HG02981 (cell line): ENCODE measurements around the gene ELMO1.

Experiments used
- ATAC-seq: cut with Tn5 transposase; IDR thresholded peaks from one replicate; pipeline ENCODE4 v1.9.1; 2021; ENCODE audit warnings: mild to moderate bottlenecking, moderate library complexity; ENCODE audit not compliant: unreplicated experiment

ELMO1 gene

GRCh38 chr7:37475646-37476045 is 27.0 kb upstream of the ELMO1 start:
- ATAC-seq, result no peak

GRCh38 chr7:37471619-37472018 is 23.0 kb upstream of the ELMO1 start:
- no peak for ATAC-seq

GRCh38 chr7:37467002-37467401 is 18.3 kb upstream of the ELMO1 start:
- no peak for ATAC-seq

GRCh38 chr7:37462138-37462537 is 13.5 kb upstream of the ELMO1 start:
- no peak for ATAC-seq

- no peak for ATAC-seq
These were observed 6.4 kb upstream of the ELMO1 start for GRCh38 chr7:37455081-37455480.

GRCh38 chr7:37452346-37452745 is 3.7 kb upstream of the ELMO1 start:
- ATAC-seq, result no peak

GRCh38 chr7:37450035-37450434 is 1.4 kb upstream of the ELMO1 start:
- no peak for ATAC-seq

- no peak for ATAC-seq
These were observed 957 bp upstream of the ELMO1 start for GRCh38 chr7:37449621-37450020.

GRCh38 chr7:37448011-37448635 is 541 bp downstream of the ELMO1 start:
- peak; percentile 8 for ATAC-seq

GRCh38 chr7:37446371-37446770 is 2.3 kb downstream of the ELMO1 start:
- no peak for ATAC-seq

- ATAC-seq, result no peak
These were observed 2.9 kb downstream of the ELMO1 start for GRCh38 chr7:37445790-37446189.

GRCh38 chr7:37445064-37445723 is 3.5 kb downstream of the ELMO1 start:
- ATAC-seq, result no peak

- no peak for ATAC-seq
These were observed 5.0 kb downstream of the ELMO1 start for GRCh38 chr7:37443627-37444026.

- ATAC-seq, result no peak
These were observed 6.4 kb downstream of the ELMO1 start for GRCh38 chr7:37442268-37442667.

- no peak for ATAC-seq
These were observed 6.8 kb downstream of the ELMO1 start for GRCh38 chr7:37441816-37442215.

- ATAC-seq, result no peak
These were observed 7.3 kb downstream of the ELMO1 start for GRCh38 chr7:37441386-37441760.

GRCh38 chr7:37440738-37441385 is 7.8 kb downstream of the ELMO1 start:
- ATAC-seq, result no peak

- no peak for ATAC-seq
These were observed 9.0 kb downstream of the ELMO1 start for GRCh38 chr7:37439653-37440026.

- ATAC-seq, result no peak
These were observed 9.6 kb downstream of the ELMO1 start for GRCh38 chr7:37438906-37439652.

- no peak for ATAC-seq
These were observed 13.4 kb downstream of the ELMO1 start for GRCh38 chr7:37435156-37435855.

- no peak for ATAC-seq
These were observed 14.1 kb downstream of the ELMO1 start for GRCh38 chr7:37434529-37434928.
